ENCODE measurements around the gene PPARA. TPM values are rescaled to one million over a fixed set of nuclear protein-coding genes. Genes with fewer than 3 reads are reported as not detected.
A peak's percentile ranks its signal among the peaks of the same experiment; 100 is the strongest.

Gene PPARA
- total and polyA plus RNA-seq, 2 of the 4 experiments (the other 2 are of a cell fraction), result 3.1 to 7.0 TPM

GRCh38 chr22:46225631-46226030, 75.3 kb downstream of the PPARA start:
- WGBS, 2 experiments (ENCODE audit: extremely low coverage in 2 of 2, insufficient read length in 1 of 2), result 86% methylated on average over 6 of the region's 7 CpGs; no CpG with 5 or more reads in 1 of the 2 experiments
- H3K9me3 ChIP-seq (ENCODE audit: control insufficient read depth, insufficient read depth, low read length), result no peaks in the 10 kb centered on the region
- H3K56ac ChIP-seq (ENCODE audit: extremely low read depth, insufficient read depth, low read length), result no peak overlapping the region
- H2BK15ac ChIP-seq (ENCODE audit: low read depth, low read length), result no peak overlapping the region
- TF ChIP-seq NFE2L2 (IDR thresholded peaks at IDR 0.05; ENCODE audit: low read depth, low read length) (no peak), POLR2A (IDR thresholded peaks at IDR 0.05; ENCODE audit: low read depth, low read length) (no peak), USF2 (IDR thresholded peaks at IDR 0.05; ENCODE audit: low read depth, low read length) (no peak), SMC3 (IDR thresholded peaks at IDR 0.05; ENCODE audit: low read depth, low read length) (no peak), MAZ (IDR thresholded peaks at IDR 0.05; ENCODE audit: borderline replicate concordance, low read depth, low read length) (no peak), CEBPB (IDR thresholded peaks at IDR 0.05; ENCODE audit: low read depth, low read length) (no peak), BHLHE40 (IDR thresholded peaks at IDR 0.05; ENCODE audit: low read depth, low read length) (no peak), MAFK (IDR thresholded peaks at IDR 0.05; ENCODE audit: low read depth, low read length) (no peak), MXI1 (IDR thresholded peaks at IDR 0.05; ENCODE audit: borderline replicate concordance, low read depth, low read length) (no peak)
- BruUV-seq (replicated peaks), result no TSS peak
- intact Hi-C loops (cut with micrococcal nuclease), result no loop called here
- H3K36me3 ChIP-seq (ENCODE audit: control insufficient read depth, insufficient read depth, low read length), result peaks cover 11% of the 10 kb centered on the region
- no peak overlapping the region for H4K5ac ChIP-seq (ENCODE audit: low read depth, low read length)
- H2AK5ac ChIP-seq (ENCODE audit: low read depth, low read length), result no peak overlapping the region
- peak overlapping the region; percentile 44 for H2AK9ac ChIP-seq (replicated peaks; ENCODE audit: low read depth, low read length, poor library complexity)
- no peak overlapping the region for H4K91ac ChIP-seq (ENCODE audit: insufficient read depth, low read depth, low read length)
- no peak overlapping the region for H4K8ac ChIP-seq (ENCODE audit: low read depth in 2 of 2, low read length in 2 of 2)
- no peak overlapping the region for H3K14ac ChIP-seq (replicated peaks; ENCODE audit: low read depth, low read length)
- H3K9ac ChIP-seq (ENCODE audit: low read depth, low read length), result no peak overlapping the region
- peaks cover 13% of the 10 kb centered on the region for H3K9me1 ChIP-seq (ENCODE audit: insufficient read depth, low read length)
- H3K18ac ChIP-seq (ENCODE audit: low read depth, low read length), result no peak overlapping the region
- H3K27ac ChIP-seq (ENCODE audit: insufficient read depth, low read length), result no peak overlapping the region
- ChIA-PET POLR2A (ENCODE audit: unreplicated experiment) (no interaction called here), CTCF (no interaction called here)
- no peak overlapping the region for H3K4me3 ChIP-seq (ENCODE audit: insufficient read depth, low read depth, low read length)
- no peaks in the 10 kb centered on the region for H3K27me3 ChIP-seq (ENCODE audit: control insufficient read depth, insufficient read depth, low read length)
- dilution Hi-C loops (cut with HindIII; ENCODE audit: low sequenced_read_pairs, unreplicated experiment), result no loop called here
- H2BK120ac ChIP-seq (ENCODE audit: low read depth, low read length), result no peak overlapping the region
- ATAC-seq (ENCODE audit: low read depth), result no peak
- H2BK20ac ChIP-seq (ENCODE audit: low read depth, low read length), result no peak overlapping the region
- no peak overlapping the region for H2BK5ac ChIP-seq (ENCODE audit: low read depth, low read length, poor library complexity, severe bottlenecking)
- H3K23ac ChIP-seq (ENCODE audit: low read depth, low read length), result no peak overlapping the region
- H3K4ac ChIP-seq (ENCODE audit: low read depth, low read length), result no peak overlapping the region
- H2AFZ ChIP-seq (replicated peaks; ENCODE audit: low read length, poor library complexity), result no peak overlapping the region
- no peak for DNase-seq
- H4K20me1 ChIP-seq (ENCODE audit: insufficient read depth, low read length), result no peaks in the 10 kb centered on the region
- no peak overlapping the region for H3K4me2 ChIP-seq (ENCODE audit: low read depth, low read length)
- H3K4me1 ChIP-seq (ENCODE audit: control insufficient read depth, insufficient read depth, low read length), result 0 out of 2 replicates have a peak, but pooled peaks cover 2% of the 10 kb centered on the region
- in situ Hi-C loops (cut with MboI; ENCODE audit: low sequenced_read_pairs), result no loop called here
- no peaks in the 10 kb centered on the region for H3K79me1 ChIP-seq (ENCODE audit: low read depth in 1 of 2, low read length in 2 of 2)

Data from IMR-90 (cell line).